ENCODE measurements around the gene PHKB. TPM values are rescaled to one million over a fixed set of nuclear protein-coding genes. Genes with fewer than 3 reads are reported as not detected.

Gene PHKB
- 13.9 TPM for polyA plus RNA-seq (2012; ENCODE audit: insufficient read length, low read depth)

DNA sequence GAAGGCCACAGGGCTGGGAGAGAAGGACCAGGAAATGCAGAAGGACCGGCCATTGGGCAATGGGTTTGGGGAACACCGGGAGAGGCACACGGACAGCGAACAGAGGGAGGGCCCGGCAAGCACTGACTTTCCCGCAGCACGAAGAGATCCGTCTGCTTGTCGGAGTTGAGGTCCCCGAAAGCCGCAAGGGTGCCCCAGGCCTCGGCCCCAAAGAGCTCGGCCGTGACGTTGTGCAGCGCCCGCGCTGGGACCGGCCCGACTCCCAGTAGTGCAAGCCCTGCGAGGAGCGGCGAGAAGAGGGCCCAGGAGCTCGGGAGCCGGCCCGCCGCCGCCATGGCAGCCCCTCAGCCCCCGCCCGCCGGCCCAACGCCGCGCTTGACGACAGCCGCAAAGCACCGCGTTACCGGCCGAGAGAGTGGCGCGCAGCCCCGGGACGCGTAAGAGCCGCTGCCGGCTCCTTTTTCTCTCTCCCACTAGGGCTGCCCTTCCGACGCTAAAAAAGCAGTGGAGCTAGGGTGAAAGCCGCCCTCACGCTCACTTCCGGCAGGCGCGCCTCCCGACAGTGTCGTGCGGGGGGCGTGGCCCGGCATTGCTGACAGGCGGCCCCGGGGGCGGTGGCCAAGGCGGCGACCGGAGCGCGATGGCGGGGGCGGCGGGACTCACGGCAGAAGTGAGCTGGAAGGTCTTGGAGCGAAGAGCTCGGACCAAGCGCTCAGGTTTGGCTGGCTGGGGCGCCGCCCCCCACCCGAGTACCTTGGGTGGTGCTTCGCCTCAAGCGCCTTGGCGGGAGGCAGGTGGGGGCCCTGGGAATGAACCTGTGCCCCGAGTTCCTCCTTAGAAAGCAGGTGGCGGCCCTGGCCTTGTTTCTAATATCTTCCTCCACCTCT is at the start of gene PHKB, which contains the start of gene ITFG1:
TSS of gene PHKB (plus strand) at position 621 of the 887 bp plus-strand sequence. CDS start at position 641, 20 bp downstream.
TSS of gene ITFG1 (minus strand) at position 353 of the 887 bp plus-strand sequence. CDS start at position 335, 18 bp downstream.
- TF ChIP-seq FOXP2 (optimal IDR thresholded peaks at IDR 0.05; ENCODE audit: borderline replicate concordance, extremely low read depth, extremely low read length, insufficient read depth) = peak; percentile 40
- no peak for TF ChIP-seq SIN3A (IDR thresholded peaks at IDR 0.05; ENCODE audit: borderline replicate concordance, insufficient read depth, low read length)
- TF ChIP-seq POLR2AphosphoS5 (IDR thresholded peaks at IDR 0.05; ENCODE audit: low read depth, low read length) = peak; percentile 47

DNA sequence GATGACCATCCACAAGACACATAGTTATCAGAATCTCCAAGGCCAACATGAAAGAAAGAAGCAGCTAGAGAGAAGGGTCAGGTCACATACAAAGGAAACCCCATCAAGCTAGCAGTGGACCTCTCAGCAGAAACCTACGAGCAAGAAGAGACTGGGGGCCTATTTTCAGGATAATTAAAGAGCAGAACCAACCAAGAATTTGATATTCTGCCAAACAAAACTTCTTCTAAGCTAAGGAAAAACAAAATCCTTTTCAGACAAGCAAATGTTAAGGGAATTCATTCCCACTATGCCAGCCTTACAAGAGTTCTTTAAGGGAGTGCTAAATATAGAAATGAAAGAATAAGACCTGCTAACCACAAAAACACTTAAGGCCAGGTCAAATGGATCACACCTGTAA is 48.1 kb upstream of the PHKB start:
- TF ChIP-seq TAF1 (IDR thresholded peaks at IDR 0.05; ENCODE audit: borderline replicate concordance, insufficient read depth, low read length) (no peak), REST (IDR thresholded peaks at IDR 0.05; ENCODE audit: insufficient read depth in 1 of 2, low read depth in 2 of 2, low read length in 2 of 2) (no peak), SIN3A (IDR thresholded peaks at IDR 0.05; ENCODE audit: borderline replicate concordance, insufficient read depth, low read length) (no peak)

DNA sequence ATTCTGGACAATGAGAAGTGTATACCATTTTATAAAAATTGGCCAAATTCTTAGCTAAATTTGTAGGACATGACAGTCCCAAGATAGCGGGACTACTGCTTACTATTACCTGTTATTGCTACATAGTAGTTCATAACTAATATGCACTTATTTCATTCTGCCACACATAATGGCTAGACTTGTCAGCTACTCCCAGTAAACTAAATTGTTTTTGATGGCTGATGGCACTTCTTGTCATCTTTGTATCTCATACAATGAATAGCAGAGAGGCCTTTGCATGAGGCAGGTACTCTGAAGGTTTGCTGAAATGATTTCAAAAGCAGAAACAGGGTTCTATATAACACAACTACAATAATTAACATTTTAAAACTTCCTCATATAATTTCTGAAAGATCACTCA is 44.3 kb upstream of the PHKB start:
- TF ChIP-seq FOXP2 (optimal IDR thresholded peaks at IDR 0.05; ENCODE audit: borderline replicate concordance, extremely low read depth, extremely low read length, insufficient read depth) (no peak), TAF1 (IDR thresholded peaks at IDR 0.05; ENCODE audit: borderline replicate concordance, insufficient read depth, low read length) (no peak), REST (IDR thresholded peaks at IDR 0.05; ENCODE audit: insufficient read depth in 1 of 2, low read depth in 2 of 2, low read length in 2 of 2) (no peak), SIN3A (IDR thresholded peaks at IDR 0.05; ENCODE audit: borderline replicate concordance, insufficient read depth, low read length) (no peak), POLR2AphosphoS5 (IDR thresholded peaks at IDR 0.05; ENCODE audit: low read depth, low read length) (no peak)

- TF ChIP-seq SIN3A (IDR thresholded peaks at IDR 0.05; ENCODE audit: borderline replicate concordance, insufficient read depth, low read length) (no peak), TAF1 (IDR thresholded peaks at IDR 0.05; ENCODE audit: borderline replicate concordance, insufficient read depth, low read length) (no peak), FOXP2 (optimal IDR thresholded peaks at IDR 0.05; ENCODE audit: borderline replicate concordance, extremely low read depth, extremely low read length, insufficient read depth) (no peak), POLR2AphosphoS5 (IDR thresholded peaks at IDR 0.05; ENCODE audit: low read depth, low read length) (no peak), REST (IDR thresholded peaks at IDR 0.05; ENCODE audit: insufficient read depth in 1 of 2, low read depth in 2 of 2, low read length in 2 of 2) (no peak)
Measured at GRCh38 chr16:47424846-47425245, 36.3 kb upstream of the PHKB start.

DNA sequence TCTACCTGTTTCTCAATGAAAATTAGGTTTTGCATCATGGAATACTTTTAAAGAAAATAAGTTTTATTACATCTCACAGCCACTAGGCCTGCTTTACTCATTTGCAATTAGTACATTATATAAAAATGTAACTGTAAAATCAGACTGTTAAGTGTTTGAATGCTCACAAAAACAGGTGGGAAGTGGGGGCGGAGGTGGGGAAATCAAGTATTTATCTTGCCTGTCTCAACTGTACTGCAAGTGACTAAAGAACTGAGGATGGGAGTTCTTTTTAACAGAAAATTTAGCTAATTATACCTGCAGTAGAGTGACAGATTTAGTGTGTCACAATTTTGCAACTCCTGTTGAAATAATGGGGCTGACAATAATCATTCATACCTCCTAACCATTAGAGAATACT is 34.3 kb upstream of the PHKB start:
- TF ChIP-seq POLR2AphosphoS5 (IDR thresholded peaks at IDR 0.05; ENCODE audit: low read depth, low read length) (no peak), REST (IDR thresholded peaks at IDR 0.05; ENCODE audit: insufficient read depth in 1 of 2, low read depth in 2 of 2, low read length in 2 of 2) (no peak), FOXP2 (optimal IDR thresholded peaks at IDR 0.05; ENCODE audit: borderline replicate concordance, extremely low read depth, extremely low read length, insufficient read depth) (no peak), TAF1 (IDR thresholded peaks at IDR 0.05; ENCODE audit: borderline replicate concordance, insufficient read depth, low read length) (no peak), SIN3A (IDR thresholded peaks at IDR 0.05; ENCODE audit: borderline replicate concordance, insufficient read depth, low read length) (no peak)

All from PFSK-1 (cell line).